Prostate gland (tissue), 2 donors: Measurements from ENCODE around the gene RUNX2. TPM values are rescaled to one million over a fixed set of nuclear protein-coding genes. Genes with fewer than 3 reads are reported as not detected.

Source experiments
- DNase-seq: peaks from one replicate; pipeline ENCODE4 v3.0.0-alpha.2; 2019; ENCODE audit warnings: low spot score
- H3K27ac ChIP-seq, 2 donors: fragments of 200-600 bp; sonication (generic); 2 replicates each; pipeline ENCODE4 v1.5.1; 2017 to 2019
- H3K27me3 ChIP-seq: fragments of 200-600 bp; sonication (generic); replicated peaks from 2 replicates; pipeline ENCODE4 v1.5.1; 2019; ENCODE audit not compliant: insufficient read depth
- H3K36me3 ChIP-seq, 2 donors: fragments of 200-600 bp; sonication (generic); 1 replicate in 1 of 2; 2 replicates in 1 of 2; pipeline versions ENCODE4 v1.5.1 to v1.8.1; 2017 to 2019
- H3K4me1 ChIP-seq: fragments of 200-600 bp; sonication (generic); replicated peaks from 2 replicates; pipeline ENCODE4 v1.5.1; 2019
- H3K4me3 ChIP-seq, 2 donors: fragments of 200-600 bp; sonication (generic); 2 replicates each; pipeline ENCODE4 v1.5.1; 2017 to 2019
- H3K9me3 ChIP-seq: fragments of 200-600 bp; sonication (generic); 2 replicates; pipeline ENCODE4 v1.5.1; 2017
- CTCF ChIP-seq, 4 experiments: fragments of 200-600 bp in 2 of 4; fragments of 450-650 bp in 2 of 4; sonication (generic) in 2 of 4; IDR thresholded peaks; 1 replicate in 3 of 4; 2 replicates in 1 of 4; pipeline ENCODE4 v1.5.1; 2016 to 2019; ENCODE audit warnings: antibody characterized with exemption in 4 of 4, mild to moderate bottlenecking in 2 of 4, moderate library complexity in 2 of 4
- POLR2A ChIP-seq: fragments of 450-650 bp; IDR thresholded peaks from one replicate; pipeline ENCODE4 v1.6.1; 2016; ENCODE audit warnings: antibody characterized with exemption, mild to moderate bottlenecking
- POLR2AphosphoS5 ChIP-seq: sonication (generic); formaldehyde crosslinking; IDR thresholded peaks from one replicate; pipeline ENCODE4 v1.6.1; 2017; ENCODE audit warnings: antibody characterized with exemption
- WGBS: methylation state at CpG from one replicate; pipeline ENCODE4 v1.1.5; 2018; 5-methylcytosine and 5-hydroxymethylcytosine counted together
- intact Hi-C: fragments of 100-400 bp; cut with DNase I; formaldehyde crosslinking; loops from one replicate; pipeline ENCODE4 v1.14.2; 2022
- total RNA-seq, 2 donors: library from RNA; depleted of rRNA; stranded (reverse); fragments of >200 nt; gene quantifications; one replicate each; pipeline ENCODE4 v1.1.0, GENCODE V29; 2016

Gene RUNX2
- total RNA-seq, 2 donors from 2014 or later = 9.2 to 10.7 TPM

- 89% methylated on average over 2 of the region's 2 CpGs for WGBS
- H3K36me3 ChIP-seq = no peaks in the 10 kb centered on the region
- peak overlapping the region in 1 of 2 donors; percentile 16 for H3K27ac ChIP-seq
- intact Hi-C loops = no loop called here
- no peak overlapping the region for H3K4me3 ChIP-seq
- TF ChIP-seq CTCF (IDR thresholded peaks at IDR 0.05) = no peak
- TF ChIP-seq POLR2AphosphoS5 = no peak
- no peak for TF ChIP-seq POLR2A
- H3K27me3 ChIP-seq = no peaks in the 10 kb centered on the region
- H3K9me3 ChIP-seq = no peaks in the 10 kb centered on the region
- peaks cover 3% of the 10 kb centered on the region for H3K4me1 ChIP-seq
- DNase-seq = no peak
These were observed 204.0 kb downstream of the RUNX2 start for GRCh38 chr6:45531999-45532595.

DNA sequence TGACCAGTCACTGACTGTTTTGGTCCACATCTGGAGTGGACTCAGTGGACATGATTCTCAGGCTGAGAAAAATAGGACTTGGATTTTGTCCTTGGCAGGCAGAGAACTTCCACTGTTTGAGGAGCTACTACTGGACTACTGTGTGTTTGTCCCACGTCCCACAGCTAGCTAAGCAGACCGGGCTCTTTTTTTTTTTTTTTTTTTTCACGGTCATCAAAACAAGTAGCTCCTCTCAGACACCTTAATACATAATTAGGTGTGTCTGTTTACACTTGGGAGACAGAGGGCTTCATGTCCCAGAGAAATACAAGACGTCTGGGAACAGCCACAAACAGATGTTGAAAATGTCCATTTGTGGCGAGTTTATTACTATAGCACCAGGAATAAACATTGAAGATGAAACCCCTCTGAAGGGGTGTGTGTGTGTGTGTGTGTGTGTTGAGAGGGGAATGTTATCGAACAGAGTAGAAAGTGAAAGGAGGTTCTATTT lies 204.6 kb downstream of the RUNX2 start:
- Histone ChIP-seq H3K4me3 (no peak overlapping the region), H3K27me3 (no peaks in the 10 kb centered on the region), H3K4me1 (peaks cover 3% of the 10 kb centered on the region), H3K36me3 (no peaks in the 10 kb centered on the region), H3K27ac (peak overlapping the region; percentile 16 to 18), H3K9me3 (no peaks in the 10 kb centered on the region)
- 11% methylated on average over 6 of the region's 6 CpGs for WGBS
- intact Hi-C loops = no loop called here
- DNase-seq = no peak
- TF ChIP-seq CTCF (IDR thresholded peaks at IDR 0.05) (no peak), POLR2AphosphoS5 (no peak), POLR2A (no peak)

GRCh38 chr6:45533386-45533785 lies 205.3 kb downstream of the RUNX2 start:
- 9% methylated on average over 4 of the region's 4 CpGs for WGBS
- Histone ChIP-seq H3K9me3 (no peaks in the 10 kb centered on the region), H3K27ac (peak overlapping the region; percentile 16 to 18), H3K4me1 (peaks cover 3% of the 10 kb centered on the region), H3K27me3 (no peaks in the 10 kb centered on the region), H3K4me3 (no peak overlapping the region), H3K36me3 (no peaks in the 10 kb centered on the region)
- TF ChIP-seq POLR2A = no peak
- TF ChIP-seq CTCF (IDR thresholded peaks at IDR 0.05) = no peak
- no peak for TF ChIP-seq POLR2AphosphoS5
- intact Hi-C loops = no loop called here
- no peak for DNase-seq

GRCh38 chr6:45535933-45536332 lies 207.8 kb downstream of the RUNX2 start:
- Histone ChIP-seq H3K27ac (peak overlapping the region; percentile 75 to 78), H3K4me1 (peaks cover 16% of the 10 kb centered on the region), H3K4me3 (no peak overlapping the region), H3K9me3 (no peaks in the 10 kb centered on the region), H3K27me3 (no peaks in the 10 kb centered on the region), H3K36me3 (no peaks in the 10 kb centered on the region)
- intact Hi-C loops = no loop called here
- TF ChIP-seq POLR2AphosphoS5 = peak; percentile 89
- TF ChIP-seq CTCF (IDR thresholded peaks at IDR 0.05) = no peak
- WGBS = 56% methylated on average over 4 of the region's 4 CpGs
- DNase-seq = peak; percentile 62

DNA sequence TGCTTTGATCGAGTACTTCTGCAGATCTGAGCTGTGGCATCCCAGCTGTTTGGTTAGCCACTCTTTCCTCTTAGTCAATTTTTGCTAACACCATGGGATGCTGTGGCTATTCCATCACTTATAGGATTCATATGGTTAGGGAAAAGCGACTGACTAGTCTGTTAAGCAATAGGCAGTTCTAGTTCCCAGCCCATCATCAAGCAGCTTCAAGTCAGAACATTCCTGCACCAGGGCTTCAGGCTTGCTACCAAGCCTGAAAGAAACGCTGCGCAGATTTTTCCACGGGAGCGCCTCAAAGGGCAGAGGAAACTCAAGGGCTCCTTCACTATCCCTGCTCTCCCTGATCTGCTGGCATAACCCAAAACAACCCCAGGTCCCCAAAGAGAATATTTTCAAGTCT lies 209.4 kb downstream of the RUNX2 start:
- intact Hi-C loops = no loop called here
- TF ChIP-seq POLR2A = no peak
- no peak for TF ChIP-seq POLR2AphosphoS5
- TF ChIP-seq CTCF (IDR thresholded peaks at IDR 0.05) = no peak
- no peak overlapping the region for H3K4me3 ChIP-seq
- H3K27ac ChIP-seq = no peak overlapping the region
- no peaks in the 10 kb centered on the region for H3K9me3 ChIP-seq
- 97% methylated on average over 6 of the region's 6 CpGs for whole genome bisulfite sequencing
- no peaks in the 10 kb centered on the region for H3K36me3 ChIP-seq
- no peak for DNase-seq
- peaks cover 20% of the 10 kb centered on the region for H3K4me1 ChIP-seq
- H3K27me3 ChIP-seq = no peaks in the 10 kb centered on the region
